ENCODE results near the gene C1QTNF6. TPM values are rescaled to one million over a fixed set of nuclear protein-coding genes. Genes with fewer than 3 reads are reported as not detected.

C1QTNF6 gene
- polyA plus RNA-seq, 3 donors: 25.3 to 29.0 (median 26.2) TPM

GRCh38 chr22:37146507-37147180 lies 41.4 kb downstream of the C1QTNF6 start:
- DNase-seq (ENCODE audit: low read depth in 3 of 3, low spot score in 2 of 3): no peak

DNA sequence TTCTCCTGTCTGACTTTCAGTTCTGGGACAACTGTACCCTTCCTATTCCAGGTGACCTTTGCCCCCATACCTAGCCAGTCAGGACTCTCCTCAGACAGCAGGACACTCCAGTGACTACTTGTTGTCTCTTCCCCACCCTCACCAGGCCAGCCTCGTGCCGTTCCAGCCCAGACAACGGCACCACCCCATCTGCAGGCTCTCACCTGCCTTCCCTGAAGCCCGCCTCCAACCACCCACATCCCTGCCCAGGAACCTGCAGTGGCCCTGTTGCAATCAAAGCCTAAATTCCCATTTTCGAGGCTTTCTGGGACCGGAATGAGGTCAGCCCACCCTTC lies 42.0 kb downstream of the C1QTNF6 start:
- no peak for DNase-seq (ENCODE audit: low read depth in 3 of 3, low spot score in 2 of 3)

GRCh38 chr22:37145180-37146050 lies 42.6 kb downstream of the C1QTNF6 start:
- DNase-seq (ENCODE audit: low read depth in 3 of 3, low spot score in 2 of 3): peak in 2 of 3 donors; percentile 17 to 24

GRCh38 chr22:37144180-37144554 lies 43.9 kb downstream of the C1QTNF6 start:
- no peak for DNase-seq (ENCODE audit: low read depth in 3 of 3, low spot score in 2 of 3)

- DNase-seq (ENCODE audit: low read depth in 3 of 3, low spot score in 2 of 3): no peak
Observed at GRCh38 chr22:37141971-37142370, 46.1 kb downstream of the C1QTNF6 start.

- no peak for DNase-seq (ENCODE audit: low read depth in 3 of 3, low spot score in 2 of 3)
Observed at GRCh38 chr22:37141476-37141875, 46.6 kb downstream of the C1QTNF6 start.

GRCh38 chr22:37140686-37141323 lies 47.2 kb downstream of the C1QTNF6 start:
- DNase-seq (ENCODE audit: low read depth in 3 of 3, low spot score in 2 of 3): no peak

GRCh38 chr22:37139762-37140161 lies 48.3 kb downstream of the C1QTNF6 start:
- no peak for DNase-seq (ENCODE audit: low read depth in 3 of 3, low spot score in 2 of 3)

DNA sequence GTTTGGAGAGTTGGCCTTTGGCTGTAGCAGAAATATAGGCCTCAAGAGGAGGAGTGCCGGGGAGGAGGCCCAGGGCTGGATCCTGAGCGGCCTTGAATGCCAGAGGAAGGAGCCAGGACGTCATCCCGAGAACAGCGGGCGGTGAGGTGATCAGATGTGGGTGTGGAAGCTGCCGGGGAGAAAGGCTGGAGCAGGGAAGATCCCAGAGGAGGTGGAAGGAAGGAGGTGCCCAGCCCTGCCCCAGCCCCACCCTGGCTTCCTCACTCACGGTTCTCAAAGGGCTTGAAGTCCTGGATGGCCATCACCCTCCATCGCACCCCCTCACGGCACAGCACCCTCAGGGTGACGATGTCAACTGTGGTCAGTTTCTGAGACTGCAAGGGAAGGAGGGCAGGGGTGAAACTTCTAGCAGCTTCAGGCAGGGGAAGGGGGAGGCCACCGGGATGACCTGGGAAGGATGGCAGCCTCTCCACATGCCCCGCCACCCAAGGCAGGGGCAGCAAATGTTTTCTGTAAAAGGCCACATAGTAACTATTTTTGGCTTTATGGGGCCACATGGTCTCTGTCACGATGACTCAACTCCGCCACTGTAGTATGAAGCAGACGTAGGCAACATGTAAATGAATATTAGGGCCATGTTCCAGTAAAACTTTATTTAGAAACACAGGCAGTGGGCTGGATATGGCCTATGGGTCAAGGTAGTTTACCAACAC lies 49.0 kb downstream of the C1QTNF6 start:
- DNase-seq (ENCODE audit: low read depth in 3 of 3, low spot score in 2 of 3): no peak

DNA sequence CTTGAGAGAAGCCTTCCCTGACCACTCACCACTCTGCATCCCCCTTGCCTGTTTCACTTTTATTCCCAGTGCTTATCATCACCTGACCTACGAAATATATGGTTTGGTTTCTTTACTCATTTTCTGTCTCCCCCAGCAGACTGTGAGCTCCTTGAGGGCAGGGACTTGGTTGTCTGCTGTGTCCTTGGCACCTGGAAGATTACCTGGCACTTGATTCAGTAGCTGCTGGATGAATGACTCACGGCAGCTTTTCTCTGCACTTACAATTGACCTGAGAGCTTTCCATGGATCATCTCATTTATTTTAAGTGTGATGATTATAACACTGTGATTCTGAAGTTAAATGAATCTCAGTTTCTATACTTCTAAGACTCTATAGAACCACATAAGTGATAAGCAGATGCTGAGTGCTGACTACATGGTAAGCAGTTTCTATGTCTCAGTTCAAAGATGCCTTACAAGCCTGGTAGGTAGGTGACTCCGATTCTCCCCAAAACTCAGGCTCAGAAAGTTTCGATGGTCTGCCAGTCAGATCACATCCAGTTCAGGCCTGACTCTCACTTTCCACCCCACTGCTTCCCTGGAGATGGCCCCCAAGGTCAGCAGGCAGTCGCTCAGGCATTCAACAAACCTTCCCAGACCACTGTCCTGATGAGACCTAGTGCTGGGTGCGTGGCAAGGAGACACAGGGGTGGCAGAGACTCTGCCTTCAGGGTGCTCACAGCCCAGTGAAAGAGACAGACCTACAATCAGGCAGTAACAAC lies 50.0 kb downstream of the C1QTNF6 start:
- DNase-seq (ENCODE audit: low read depth in 3 of 3, low spot score in 2 of 3): no peak

DNA sequence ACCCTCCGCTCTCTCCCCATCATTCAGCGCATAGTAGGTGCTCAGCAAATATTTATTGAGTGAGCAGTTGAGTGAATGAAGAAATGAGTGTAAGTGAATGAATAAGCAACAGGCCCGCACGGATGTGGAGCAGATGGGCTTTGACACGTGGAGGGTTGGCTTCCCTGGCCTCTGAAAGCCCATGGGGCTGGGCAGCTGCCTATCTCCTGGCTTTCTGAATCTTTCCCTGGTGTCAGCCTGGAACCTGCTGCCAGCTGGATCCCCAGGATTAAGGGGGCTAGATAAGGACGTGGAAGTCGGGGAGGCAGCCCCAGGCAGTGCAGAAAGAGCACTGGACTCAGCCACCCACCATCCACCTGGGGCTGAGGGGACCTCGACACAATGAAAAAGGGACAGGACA lies 50.9 kb downstream of the C1QTNF6 start:
- DNase-seq (ENCODE audit: low read depth in 3 of 3, low spot score in 2 of 3): no peak

- no peak for DNase-seq (ENCODE audit: low read depth in 3 of 3, low spot score in 2 of 3)
Observed at GRCh38 chr22:37135023-37135422, 53.0 kb downstream of the C1QTNF6 start.

DNA sequence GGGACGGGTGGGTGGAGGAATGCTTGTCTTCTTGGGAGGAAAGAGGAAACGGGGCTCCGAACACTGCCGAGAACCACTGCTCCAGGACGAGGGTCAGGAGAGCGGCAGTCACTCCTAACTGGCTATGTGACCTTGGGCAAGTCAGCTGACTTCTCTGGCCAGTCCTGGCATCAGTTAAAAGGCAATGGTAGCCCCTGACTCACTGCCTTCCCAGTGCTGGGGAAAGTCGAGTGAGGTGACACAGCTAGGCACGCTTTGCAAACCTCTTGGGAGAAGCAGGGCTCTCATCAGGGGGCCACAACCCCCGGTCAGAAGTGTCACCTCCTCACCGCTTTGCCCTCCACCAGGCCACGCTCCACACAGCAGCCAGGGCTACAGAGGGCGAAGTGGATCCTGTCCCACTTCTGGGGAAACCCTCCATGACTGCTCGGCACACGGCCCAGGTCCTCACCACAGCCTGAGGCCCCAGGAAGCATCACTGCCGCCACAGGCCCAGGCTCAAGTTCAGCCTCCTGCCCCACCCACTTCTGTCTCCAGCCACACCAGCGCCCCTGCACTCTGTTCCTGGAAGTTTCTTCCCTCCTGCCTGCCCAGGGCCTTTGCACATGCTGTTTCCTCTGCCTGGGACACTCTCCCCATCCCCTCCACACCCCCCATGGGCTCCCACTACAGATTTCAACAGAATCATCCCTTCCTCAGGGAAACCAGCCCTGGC lies 54.6 kb downstream of the C1QTNF6 start:
- no peak for DNase-seq (ENCODE audit: low read depth in 3 of 3, low spot score in 2 of 3)

DNA sequence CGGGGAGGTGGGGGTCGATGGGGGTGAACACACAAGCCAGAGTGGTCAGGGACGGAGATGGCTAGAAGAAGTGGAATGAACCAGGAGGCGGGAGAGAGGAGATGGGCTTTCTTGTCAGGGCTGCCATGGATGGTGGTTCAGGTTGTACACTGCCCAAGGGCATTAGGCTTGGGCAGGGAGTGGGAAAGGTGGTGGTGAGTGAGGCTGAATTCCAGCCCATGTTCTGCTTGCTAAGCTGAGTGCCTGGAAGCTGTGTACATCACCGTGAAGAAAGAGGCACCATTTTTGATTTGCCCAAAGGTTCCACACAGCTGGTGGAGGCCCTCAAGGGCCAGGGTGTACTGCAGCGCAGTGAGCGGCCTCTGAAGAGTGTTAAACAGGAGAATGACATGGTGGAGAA lies 55.3 kb downstream of the C1QTNF6 start:
- DNase-seq (ENCODE audit: low read depth in 3 of 3, low spot score in 2 of 3): no peak

Other genes starting within 250 kb of the C1QTNF6 start
- 10 to 100 TPM; 38.6 to 50.3 (median 41.7) TPM for gene TST, start 168.8 kb downstream of the C1QTNF6 start, polyA plus RNA-seq (ENCODE audit: insufficient read length in 3 of 3)
- 10 to 100 TPM; 40.1 to 51.8 (median 45.6) TPM for gene MPST, start 168.5 kb downstream of the C1QTNF6 start, polyA plus RNA-seq (ENCODE audit: insufficient read length in 3 of 3)
- 10 to 100 TPM; 22.6 to 26.7 (median 24.5) TPM for gene KCTD17, start 136.5 kb downstream of the C1QTNF6 start, polyA plus RNA-seq (ENCODE audit: insufficient read length in 3 of 3)
- gene TMPRSS6, start 78.5 kb downstream of the C1QTNF6 start, polyA plus RNA-seq (ENCODE audit: insufficient read length in 3 of 3): under 1 TPM; 0.17 to 0.21 (median 0.21) TPM
- 1 to 10 TPM in 2 of 3 donors, under 1 TPM in 1; 0.94 to 1.1 (median 1.0) TPM for gene IL2RB, start 38.3 kb downstream of the C1QTNF6 start, polyA plus RNA-seq (ENCODE audit: insufficient read length in 3 of 3)
- 1 to 10 TPM in 1 of 3 donors, under 1 TPM in 2; 0.79 to 1.2 (median 0.83) TPM for gene SSTR3, start 24.2 kb upstream of the C1QTNF6 start, polyA plus RNA-seq (ENCODE audit: insufficient read length in 3 of 3)
- 1 to 10 TPM; 5.7 to 6.9 (median 5.9) TPM for gene RAC2, start 56.0 kb upstream of the C1QTNF6 start, polyA plus RNA-seq (ENCODE audit: insufficient read length in 3 of 3)
- gene CYTH4, start 94.3 kb upstream of the C1QTNF6 start, polyA plus RNA-seq (ENCODE audit: insufficient read length in 3 of 3): 1 to 10 TPM; 2.4 to 3.0 (median 2.8) TPM
- 1 to 10 TPM in 1 of 3 donors, under 1 TPM in 2; 0.65 to 1.4 (median 0.86) TPM for gene ELFN2, start 239.2 kb upstream of the C1QTNF6 start, polyA plus RNA-seq (ENCODE audit: insufficient read length in 3 of 3)